ENCODE measurements around the gene MEGF11. TPM values are rescaled to one million over a fixed set of nuclear protein-coding genes. Genes with fewer than 3 reads are reported as not detected.

The MEGF11 gene
- total and polyA plus RNA-seq, 4 donors, result 0.16 to 1.5 (median 0.50) TPM

DNA sequence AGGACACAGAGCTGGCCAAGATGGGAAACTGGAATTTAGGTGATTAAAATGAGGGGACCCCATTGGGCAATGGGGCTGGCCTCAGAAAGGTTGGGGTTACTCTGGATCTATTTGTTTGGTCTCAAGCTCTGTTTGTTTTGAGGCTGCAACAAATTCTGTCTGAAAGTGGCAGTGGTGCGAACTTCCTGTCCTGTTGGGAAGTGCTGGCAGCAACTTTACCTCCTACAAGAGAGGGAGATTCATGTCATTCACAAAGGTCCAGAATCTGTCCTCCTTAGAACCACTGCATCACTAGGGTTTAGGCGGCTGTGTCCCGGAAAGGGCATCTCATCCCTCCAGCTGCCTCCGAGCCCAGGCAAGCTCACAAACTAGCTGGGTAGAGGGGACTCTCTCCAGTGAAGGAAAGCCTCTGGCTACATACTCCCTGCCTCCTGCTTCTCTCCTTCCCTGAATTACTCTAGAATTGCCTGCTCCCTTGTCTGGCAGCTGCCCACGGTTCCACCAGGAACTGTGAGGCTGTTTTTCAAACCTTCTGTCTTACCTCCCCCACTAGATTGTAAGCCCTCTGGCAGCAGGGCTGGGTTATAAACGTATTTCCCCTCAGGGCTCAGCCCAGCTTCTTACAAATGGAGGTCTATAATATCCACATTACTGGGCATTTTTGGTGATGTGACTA is 23.6 kb downstream of the MEGF11 start:
- DNase-seq (no peak), ATAC-seq (ENCODE audit: insufficient read depth, low FRiP score) (no peak)

DNA sequence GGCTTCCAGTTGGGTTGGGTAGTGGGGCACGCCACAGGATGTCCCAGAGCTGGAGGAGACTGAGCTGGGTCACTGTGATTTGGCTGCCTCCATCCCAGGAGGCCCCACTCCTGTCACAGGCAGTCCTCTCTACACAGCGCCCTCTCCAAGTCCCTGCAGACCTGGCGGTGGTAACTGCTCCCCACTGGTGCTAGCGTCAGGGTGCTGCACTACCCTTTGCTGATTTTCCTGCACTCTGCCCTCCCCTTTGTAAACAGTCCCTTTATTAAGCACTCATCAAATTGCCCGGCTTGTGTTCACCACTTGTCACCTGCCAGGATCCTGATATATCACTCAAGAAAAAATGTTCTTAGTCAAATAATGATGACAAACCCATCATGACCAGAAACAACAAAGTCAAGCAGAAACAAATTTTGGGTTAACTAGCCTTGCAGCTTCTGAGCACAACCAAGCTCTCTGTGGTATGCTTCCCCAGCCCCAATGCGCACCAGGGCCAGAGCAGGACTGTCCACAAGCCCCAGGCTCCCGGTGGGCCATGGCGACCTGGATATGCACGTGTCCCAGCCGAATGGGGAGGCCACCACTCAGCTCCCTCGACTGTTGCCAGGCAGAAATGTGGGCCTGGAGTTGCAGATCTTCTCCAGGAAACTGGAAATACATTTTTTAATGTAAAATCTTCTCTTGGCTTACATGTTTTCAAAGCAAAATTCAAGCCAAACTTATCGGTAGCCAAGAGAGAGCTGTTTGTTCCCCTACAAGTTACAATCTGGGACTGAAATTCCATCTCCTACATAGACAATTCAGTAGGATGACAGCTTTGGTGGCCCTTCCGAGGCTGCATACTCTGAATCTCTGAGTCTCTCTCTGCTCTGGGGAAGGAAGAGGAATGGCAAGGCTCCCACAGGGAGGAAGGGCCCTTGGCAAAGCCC is 24.5 kb downstream of the MEGF11 start:
- TF ChIP-seq CTCF (IDR thresholded peaks at IDR 0.05; ENCODE audit: control extremely low read depth, extremely low read depth), result no peak
- WGBS, 2 donors, result 89 to 91% methylated on average over 13 of the region's 13 CpGs
- H3K9me3 ChIP-seq (ENCODE audit: control insufficient read depth in 4 of 4, insufficient read depth in 3 of 4, low read length in 3 of 4), result peaks cover 0 to 6% (median 0%) of the 10 kb centered on the region in 4 donors
- ATAC-seq (ENCODE audit: insufficient read depth, low FRiP score), result no peak
- H3K27ac ChIP-seq (ENCODE audit: low read depth in 1 of 2, low read length in 1 of 2), result no peak overlapping the region
- H3K27me3 ChIP-seq (ENCODE audit: control insufficient read depth in 3 of 3, insufficient read depth in 3 of 3, low read length in 2 of 3), result no peaks in the 10 kb centered on the region
- H3K9ac ChIP-seq (ENCODE audit: insufficient read depth in 1 of 2, low read length in 2 of 2), result no peak overlapping the region
- H3K4me1 ChIP-seq (ENCODE audit: control insufficient read depth in 5 of 5, insufficient read depth in 5 of 5, low read length in 5 of 5), result no peaks in the 10 kb centered on the region
- no peak overlapping the region for H3K4me3 ChIP-seq
- DNase-seq, result no peak
- no peaks in the 10 kb centered on the region for H3K36me3 ChIP-seq (ENCODE audit: control insufficient read depth in 4 of 4, insufficient read depth in 4 of 4, low read length in 4 of 4)

More for the DNA sequence above, 23.6 kb downstream of the MEGF11 start:
- no peak overlapping the region for H3K4me3 ChIP-seq
- H3K27me3 ChIP-seq (ENCODE audit: control insufficient read depth in 3 of 3, insufficient read depth in 3 of 3, low read length in 2 of 3), result no peaks in the 10 kb centered on the region
- TF ChIP-seq CTCF (IDR thresholded peaks at IDR 0.05; ENCODE audit: control extremely low read depth, extremely low read depth), result no peak
- no peak overlapping the region for H3K9ac ChIP-seq (ENCODE audit: insufficient read depth in 1 of 2, low read length in 2 of 2)
- H3K36me3 ChIP-seq (ENCODE audit: control insufficient read depth in 4 of 4, insufficient read depth in 4 of 4, low read length in 4 of 4), result no peaks in the 10 kb centered on the region
- H3K9me3 ChIP-seq (ENCODE audit: control insufficient read depth in 4 of 4, insufficient read depth in 3 of 4, low read length in 3 of 4), result peaks cover 0 to 6% (median 0%) of the 10 kb centered on the region in 4 donors
- H3K4me1 ChIP-seq (ENCODE audit: control insufficient read depth in 5 of 5, insufficient read depth in 5 of 5, low read length in 5 of 5), result no peaks in the 10 kb centered on the region
- H3K27ac ChIP-seq (ENCODE audit: low read depth in 1 of 2, low read length in 1 of 2), result no peak overlapping the region
- 73 to 85% methylated on average over 6 of the region's 6 CpGs for WGBS, 2 donors

DNA sequence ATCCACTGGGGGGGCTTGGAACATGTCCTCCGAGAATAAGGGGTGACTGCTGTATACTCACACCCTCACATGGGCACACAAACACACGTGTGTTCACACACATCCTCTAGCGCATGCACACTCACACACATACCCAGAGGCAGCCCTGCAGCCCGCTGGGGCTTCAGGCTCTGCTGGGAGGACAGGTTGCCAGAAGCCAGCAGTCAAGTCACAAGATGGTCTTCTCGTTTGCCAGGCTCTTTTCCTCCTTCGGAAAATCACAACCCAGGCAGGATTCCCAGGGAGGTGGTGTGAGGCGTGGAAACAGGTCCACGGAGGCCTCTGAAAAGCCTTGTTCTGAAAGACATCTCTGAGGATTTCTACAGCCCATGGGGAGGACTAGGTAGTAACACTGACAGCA is 26.8 kb downstream of the MEGF11 start:
- Histone ChIP-seq H3K36me3 (ENCODE audit: control insufficient read depth in 4 of 4, insufficient read depth in 4 of 4, low read length in 4 of 4) (no peaks in the 10 kb centered on the region), H3K9me3 (ENCODE audit: control insufficient read depth in 4 of 4, insufficient read depth in 3 of 4, low read length in 3 of 4) (peaks cover 0 to 6% (median 0%) of the 10 kb centered on the region in 4 donors), H3K27me3 (ENCODE audit: control insufficient read depth in 3 of 3, insufficient read depth in 3 of 3, low read length in 2 of 3) (no peaks in the 10 kb centered on the region), H3K9ac (ENCODE audit: insufficient read depth in 1 of 2, low read length in 2 of 2) (no peak overlapping the region), H3K4me1 (ENCODE audit: control insufficient read depth in 5 of 5, insufficient read depth in 5 of 5, low read length in 5 of 5) (peaks cover 0 to under 1% (median 0%) of the 10 kb centered on the region in 5 donors), H3K4me3 (no peak overlapping the region), H3K27ac (ENCODE audit: low read depth in 1 of 2, low read length in 1 of 2) (no peak overlapping the region)
- 85 to 93% methylated on average over 8 of the region's 8 CpGs for WGBS, 2 donors
- no peak for TF ChIP-seq CTCF (IDR thresholded peaks at IDR 0.05; ENCODE audit: control extremely low read depth, extremely low read depth)
- DNase-seq (no peak), ATAC-seq (ENCODE audit: insufficient read depth, low FRiP score) (no peak)
